HG03103 (cell line): ENCODE results near the gene ARFRP1.
"Not testable (repeated sequence)": the region's sequence is repeated elsewhere in the genome, so short reads cannot be mapped to it uniquely, and the experiment has no call there.

ENCODE experiments used
- ATAC-seq: cut with Tn5 transposase; IDR thresholded peaks from one replicate; pipeline ENCODE4 v1.9.1; 2021; ENCODE audit warnings: low read depth; ENCODE audit not compliant: unreplicated experiment

Gene ARFRP1

GRCh38 chr20:63680427-63680826 lies 27.3 kb downstream of the ARFRP1 start:
- ATAC-seq = no peak

- ATAC-seq = no peak
These were observed 27.9 kb downstream of the ARFRP1 start for GRCh38 chr20:63679799-63680305.

- no peak for ATAC-seq
These were observed 28.9 kb downstream of the ARFRP1 start for GRCh38 chr20:63678667-63679465.

DNA sequence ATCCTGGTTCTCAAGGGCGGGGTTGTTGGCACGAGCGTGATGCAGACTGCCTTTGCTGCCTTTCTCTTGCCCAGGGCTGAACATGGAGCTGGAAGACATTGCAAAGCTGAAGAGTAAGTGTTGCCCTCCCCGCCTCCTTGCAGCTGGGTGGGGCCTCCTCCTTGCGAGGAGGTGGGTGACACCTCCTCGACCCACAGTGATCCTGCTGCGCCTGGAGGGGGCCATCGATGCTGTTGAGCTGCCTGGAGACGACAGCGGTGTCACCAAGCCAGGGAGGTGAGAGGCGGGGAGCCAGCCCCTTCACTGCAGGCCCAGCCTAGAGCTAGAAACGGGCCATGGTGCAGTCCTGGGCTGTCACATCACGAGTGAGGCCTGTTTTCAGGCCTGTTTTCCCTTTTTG lies 29.7 kb downstream of the ARFRP1 start:
- no peak for ATAC-seq

- no peak for ATAC-seq
These were observed 32.0 kb downstream of the ARFRP1 start for GRCh38 chr20:63675681-63676368.

GRCh38 chr20:63673951-63674350 lies 33.8 kb downstream of the ARFRP1 start:
- no peak for ATAC-seq

- no peak for ATAC-seq
These were observed 35.1 kb downstream of the ARFRP1 start for GRCh38 chr20:63672666-63673065.

DNA sequence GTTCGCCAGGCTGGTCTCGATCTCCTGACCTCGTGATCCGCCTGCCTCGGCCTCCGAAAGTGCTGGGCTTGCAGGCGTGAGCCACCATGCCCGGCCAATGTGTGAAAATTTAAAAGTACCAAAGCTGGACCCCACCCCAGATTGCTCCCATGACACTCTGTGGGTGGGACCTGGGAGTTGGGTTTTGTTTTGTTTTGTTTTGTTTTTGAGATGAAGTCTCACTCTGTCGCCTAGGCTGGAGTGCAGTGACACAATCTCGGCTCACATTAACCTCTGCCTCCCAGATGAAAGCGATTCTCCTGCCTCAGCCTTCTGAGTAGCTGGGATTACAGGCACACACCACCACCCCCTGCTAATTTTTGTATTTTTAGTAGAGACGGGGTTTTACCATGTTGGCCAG lies 36.1 kb downstream of the ARFRP1 start:
- ATAC-seq = not testable (repeated sequence)

DNA sequence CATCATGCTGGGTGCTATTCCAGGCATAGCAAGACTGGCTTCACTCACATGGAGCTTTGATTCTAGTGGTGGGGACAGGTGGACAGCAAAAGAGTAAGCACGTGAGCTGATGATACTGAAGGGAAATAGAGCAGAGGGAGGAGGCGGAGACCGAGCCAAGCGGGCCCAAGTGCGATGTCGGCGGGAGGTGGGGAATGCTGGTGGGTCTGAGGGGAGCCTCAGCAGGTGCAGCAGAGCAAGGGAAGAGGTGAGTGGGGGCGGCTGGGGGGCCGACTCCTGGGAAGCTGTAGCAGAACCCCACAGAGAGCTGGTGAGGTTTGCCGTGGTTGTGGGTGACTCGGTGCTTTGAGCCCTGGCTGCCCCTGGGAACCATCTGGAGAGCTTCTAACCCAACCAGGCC lies 39.4 kb downstream of the ARFRP1 start:
- ATAC-seq = no peak

GRCh38 chr20:63667858-63668257 lies 39.9 kb downstream of the ARFRP1 start:
- ATAC-seq = no peak

DNA sequence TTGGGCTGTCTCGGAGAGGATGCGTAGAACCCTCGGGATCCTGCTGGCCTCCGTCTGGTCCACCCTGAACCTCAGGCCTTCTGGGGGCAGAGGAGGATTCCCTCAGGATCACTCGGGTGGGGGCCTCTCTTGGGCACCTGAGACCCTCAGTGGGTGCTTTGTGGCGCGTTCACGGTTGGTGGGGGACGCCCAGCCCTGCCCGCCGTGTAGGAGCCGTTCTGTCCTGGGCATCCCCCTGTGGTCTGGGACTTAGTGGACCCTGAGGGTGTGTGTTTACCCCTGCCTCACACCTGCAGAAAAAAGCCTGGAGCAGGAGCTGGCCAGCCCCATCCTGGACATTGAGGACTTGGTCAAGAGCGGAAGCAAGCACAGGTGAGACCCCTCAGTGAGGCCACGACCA lies 42.1 kb downstream of the ARFRP1 start:
- no peak for ATAC-seq

- ATAC-seq = no peak
These were observed 42.7 kb downstream of the ARFRP1 start for GRCh38 chr20:63664861-63665594.

GRCh38 chr20:63664143-63664851 lies 43.5 kb downstream of the ARFRP1 start:
- ATAC-seq = no peak

DNA sequence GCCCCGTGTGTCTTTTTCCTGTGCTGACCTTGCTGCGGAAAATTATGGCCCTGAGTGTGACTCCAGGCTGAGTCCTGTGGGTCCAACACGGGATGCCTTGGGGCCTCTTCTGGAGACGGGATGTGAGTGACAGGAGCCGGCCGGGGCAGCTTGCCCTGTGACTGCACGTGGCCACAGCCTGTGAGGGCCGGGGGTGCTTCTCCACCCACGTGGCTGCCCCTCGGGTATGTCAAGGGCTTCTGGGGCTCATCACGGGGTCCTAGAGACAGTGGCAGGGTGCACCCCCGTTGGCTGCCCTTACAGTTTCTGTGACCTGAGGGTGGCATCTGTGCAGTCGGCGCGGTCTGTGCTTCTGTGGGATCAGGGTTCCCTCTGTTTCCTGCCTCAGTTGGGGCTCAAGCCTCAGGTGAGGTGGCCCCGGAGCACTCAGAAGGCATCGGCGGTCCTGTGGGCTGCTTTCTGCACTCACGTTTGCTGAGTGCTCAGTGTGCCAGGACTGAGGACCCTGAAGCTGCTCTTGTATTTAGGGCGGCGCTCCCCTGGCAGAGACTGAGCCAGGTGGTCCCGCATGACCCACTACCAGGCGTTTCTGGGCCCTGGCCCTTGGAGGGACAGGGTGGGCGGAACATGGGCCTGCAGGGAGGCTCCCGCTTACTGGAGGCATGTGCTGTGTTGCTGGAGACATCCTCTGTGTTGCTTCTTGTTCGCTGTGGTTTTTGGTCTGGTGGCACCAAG lies 44.3 kb downstream of the ARFRP1 start:
- no peak for ATAC-seq

DNA sequence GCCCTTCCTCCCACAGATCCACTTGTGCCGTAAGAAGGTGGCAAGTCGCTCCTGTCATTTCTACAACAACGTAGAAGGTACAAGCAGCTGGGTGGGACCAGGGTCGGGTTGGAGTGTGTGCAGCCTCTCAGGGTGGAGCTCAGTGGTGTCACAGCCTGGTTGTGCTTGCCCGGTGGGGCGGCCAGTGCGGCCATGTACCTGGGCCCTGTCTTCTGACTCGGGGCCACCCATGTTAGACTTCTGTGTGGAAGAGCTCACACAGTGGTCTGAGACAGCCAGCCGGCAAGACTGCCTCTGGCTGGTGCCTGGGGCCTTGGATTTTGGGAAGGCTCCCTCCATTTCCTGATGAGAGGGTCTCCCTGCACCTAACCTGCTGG lies 45.0 kb downstream of the ARFRP1 start:
- no peak for ATAC-seq

DNA sequence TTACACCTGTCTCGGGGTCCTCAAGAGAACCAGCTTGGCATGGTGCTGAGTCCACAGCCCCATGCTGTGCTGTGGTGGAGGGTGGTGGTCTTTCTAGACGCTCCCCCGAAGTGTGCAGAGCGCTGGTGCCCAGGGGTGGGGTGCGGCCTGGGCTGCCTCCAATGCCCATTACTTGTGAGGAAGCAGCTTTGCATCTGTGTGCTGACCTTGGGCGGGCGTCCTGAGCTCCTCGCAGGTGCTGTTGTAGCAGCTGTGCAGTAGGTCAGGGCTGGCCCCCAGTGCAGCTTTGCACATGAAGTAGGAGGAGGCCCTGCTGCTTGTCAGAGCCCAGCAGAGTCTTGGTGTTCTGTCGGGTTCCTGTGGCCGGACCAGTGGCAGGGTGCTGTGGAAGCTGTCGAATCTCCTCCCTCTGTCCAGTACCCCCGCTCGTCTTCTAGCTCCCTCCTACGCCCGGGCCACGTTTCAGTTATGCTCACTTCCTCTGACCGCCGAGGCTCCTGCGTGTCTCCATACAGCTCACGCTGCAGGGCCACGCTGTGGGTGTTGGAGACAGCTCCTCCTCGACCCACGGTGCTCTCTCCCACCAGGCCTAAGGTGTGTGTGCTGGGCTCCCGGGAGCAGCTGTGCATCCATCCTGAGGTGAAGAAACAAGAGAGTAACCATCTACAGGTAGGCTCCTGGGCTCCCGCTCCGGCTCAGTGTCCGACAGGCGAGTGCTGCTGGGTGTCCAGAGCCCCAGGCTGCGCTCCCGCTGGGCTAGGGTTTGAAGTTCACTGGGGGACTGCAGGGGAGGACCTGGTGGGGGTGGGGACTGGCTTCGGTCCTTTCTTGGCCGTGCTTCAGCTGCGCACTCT lies 45.6 kb downstream of the ARFRP1 start:
- ATAC-seq = no peak

DNA sequence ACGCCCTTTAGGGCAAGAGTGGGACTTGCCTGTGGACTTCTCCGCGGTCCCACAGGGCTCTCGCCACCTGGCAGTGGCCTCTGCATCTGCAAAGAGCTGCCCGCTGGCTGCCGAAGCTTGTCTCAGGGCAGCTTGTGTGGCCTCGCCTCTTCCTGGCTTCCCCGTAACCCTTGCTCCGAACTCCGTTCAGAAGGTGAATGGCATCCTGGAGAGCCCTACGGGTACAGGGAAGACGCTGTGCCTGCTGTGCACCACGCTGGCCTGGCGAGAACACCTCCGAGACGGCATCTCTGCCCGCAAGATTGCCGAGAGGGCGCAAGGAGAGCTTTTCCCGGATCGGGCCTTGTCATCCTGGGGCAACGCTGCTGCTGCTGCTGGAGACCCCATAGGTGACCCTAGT lies 46.7 kb downstream of the ARFRP1 start:
- no peak for ATAC-seq

DNA sequence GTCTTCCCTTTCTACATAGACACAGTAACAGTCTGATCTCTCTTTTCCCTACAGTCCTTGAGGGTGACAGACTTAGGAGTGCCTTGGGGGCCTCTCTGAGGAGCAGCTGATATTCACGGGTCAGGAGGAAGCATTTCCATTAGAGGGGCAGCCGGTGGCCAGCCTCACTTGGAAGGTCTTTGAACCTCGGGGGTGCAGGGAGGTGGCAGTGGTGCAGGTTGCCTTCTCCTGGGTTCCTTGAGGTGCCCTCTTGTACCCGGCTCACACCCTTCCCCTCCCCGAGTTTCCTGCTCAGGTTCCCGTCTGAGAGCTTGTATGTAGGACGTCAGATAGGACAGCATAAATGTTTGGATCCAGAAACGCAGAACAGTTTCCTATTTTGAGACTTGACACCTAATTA lies 47.2 kb downstream of the ARFRP1 start:
- no peak for ATAC-seq

GRCh38 chr20:63660174-63660573 lies 47.6 kb downstream of the ARFRP1 start:
- ATAC-seq = not testable (repeated sequence)
